ENCODE results near the gene KRTAP5-10. TPM values are rescaled to one million over a fixed set of nuclear protein-coding genes. Genes with fewer than 3 reads are reported as not detected.
"Not testable (repeated sequence)": the region's sequence is repeated elsewhere in the genome, so short reads cannot be mapped to it uniquely, and the experiment has no call there.

The KRTAP5-10 gene
- total RNA-seq, 1 donor from 2014 or later, result not detected

DNA sequence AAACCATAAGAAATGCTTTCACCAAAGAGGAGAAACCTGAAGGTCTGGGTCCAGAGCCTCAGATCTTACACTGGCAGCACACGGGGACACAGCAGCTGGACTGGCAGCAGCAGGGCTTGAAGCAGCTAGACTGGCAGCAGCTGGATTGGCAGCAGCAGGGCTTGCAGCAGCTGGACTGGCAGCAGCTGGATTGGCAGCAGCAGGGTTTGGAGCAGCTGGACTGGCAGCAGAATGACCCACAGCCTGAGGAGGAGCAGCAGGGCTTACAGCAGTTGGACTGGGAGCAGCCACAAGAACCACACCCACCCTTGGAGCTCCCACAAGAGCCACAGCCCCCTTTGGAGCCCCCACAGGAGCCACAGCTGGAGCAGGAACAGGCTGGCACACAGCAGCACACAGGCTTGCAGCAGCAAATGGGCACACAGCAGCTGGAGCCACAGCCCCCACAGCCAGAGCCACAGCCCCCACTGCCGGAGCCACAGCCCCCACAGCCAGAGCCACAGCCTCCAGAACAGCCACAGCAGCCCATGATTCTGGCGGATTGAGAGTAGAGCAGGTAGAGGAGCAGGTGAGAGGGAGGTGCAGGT, 17.0 kb downstream of the KRTAP5-10 start, which contains the start of gene KRTAP5-11:
Gene KRTAP5-11 (minus strand): TSS at position 567 of the 587 bp plus-strand sequence. CDS start 38 bp downstream, at position 529.
- Histone ChIP-seq H3F3A (ENCODE audit: low read depth) (no peaks in the 10 kb centered on the region), H2AFZ (replicated peaks) (no peak within 1 kb of the TSS), H3K9me3 (ENCODE audit: low read depth) (no peaks in the 10 kb centered on the region), H3K27ac (no peak within 1 kb of the TSS), H3K4me3 (no peak within 1 kb of the TSS), H3K79me2 (ENCODE audit: low read depth) (no peaks in the 10 kb centered on the region), H3K9ac (no peak within 1 kb of the TSS), H3K4me1 (peaks cover 4% of the 10 kb centered on the region), H3K4me2 (no peak within 1 kb of the TSS), H4K20me1 (ENCODE audit: low read depth) (no peaks in the 10 kb centered on the region), H3K27me3 (no peaks in the 10 kb centered on the region), H3K36me3 (no peaks in the 10 kb centered on the region)
- no peak for DNase-seq (ENCODE audit: low spot score)
- H3K36me3 Mint-ChIP-seq, result no peaks in the 10 kb centered on the region
- H3K27me3 Mint-ChIP-seq (ENCODE audit: insufficient read depth, low read depth), result peaks cover 4% of the 10 kb centered on the region
- H3K27ac Mint-ChIP-seq, result no peak within 1 kb of the TSS
- TF ChIP-seq, protein P1, sequence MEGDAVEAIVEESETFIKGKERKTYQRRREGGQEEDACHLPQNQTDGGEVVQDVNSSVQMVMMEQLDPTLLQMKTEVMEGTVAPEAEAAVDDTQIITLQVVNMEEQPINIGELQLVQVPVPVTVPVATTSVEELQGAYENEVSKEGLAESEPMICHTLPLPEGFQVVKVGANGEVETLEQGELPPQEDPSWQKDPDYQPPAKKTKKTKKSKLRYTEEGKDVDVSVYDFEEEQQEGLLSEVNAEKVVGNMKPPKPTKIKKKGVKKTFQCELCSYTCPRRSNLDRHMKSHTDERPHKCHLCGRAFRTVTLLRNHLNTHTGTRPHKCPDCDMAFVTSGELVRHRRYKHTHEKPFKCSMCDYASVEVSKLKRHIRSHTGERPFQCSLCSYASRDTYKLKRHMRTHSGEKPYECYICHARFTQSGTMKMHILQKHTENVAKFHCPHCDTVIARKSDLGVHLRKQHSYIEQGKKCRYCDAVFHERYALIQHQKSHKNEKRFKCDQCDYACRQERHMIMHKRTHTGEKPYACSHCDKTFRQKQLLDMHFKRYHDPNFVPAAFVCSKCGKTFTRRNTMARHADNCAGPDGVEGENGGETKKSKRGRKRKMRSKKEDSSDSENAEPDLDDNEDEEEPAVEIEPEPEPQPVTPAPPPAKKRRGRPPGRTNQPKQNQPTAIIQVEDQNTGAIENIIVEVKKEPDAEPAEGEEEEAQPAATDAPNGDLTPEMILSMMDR (IDR thresholded peaks at IDR 0.05), result no peak
- no peak for TF ChIP-seq EZH2 (IDR thresholded peaks at IDR 0.05)
- no peak for TF ChIP-seq EZH2phosphoT487 (IDR thresholded peaks at IDR 0.05)
- H3K4me3 Mint-ChIP-seq, result no peak within 1 kb of the TSS
- peaks cover 30% of the 10 kb centered on the region for H3K4me1 Mint-ChIP-seq
- H3K9me3 Mint-ChIP-seq, result no peaks in the 10 kb centered on the region

DNA sequence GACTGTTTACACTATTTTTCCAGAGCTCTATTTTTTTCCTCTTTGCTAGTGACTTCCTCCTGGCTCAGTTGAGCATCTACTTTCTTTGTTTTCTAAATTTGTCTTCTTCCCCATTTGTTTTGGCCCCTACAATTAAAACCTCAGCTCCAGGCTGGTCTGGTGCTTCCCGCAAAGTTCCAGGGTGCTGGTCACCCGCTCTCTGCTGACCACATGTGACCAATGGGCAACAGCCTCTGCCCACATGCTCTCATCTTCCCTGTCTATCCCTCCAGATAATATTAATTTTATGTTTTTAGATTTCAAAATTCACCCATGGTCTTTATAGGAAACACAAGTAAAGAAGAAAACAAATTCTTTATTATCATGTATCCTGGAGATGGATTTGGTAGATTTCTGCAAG, 17.6 kb downstream of the KRTAP5-10 start:
- H3K9ac ChIP-seq; H3K36me3 Mint-ChIP-seq; H3K79me2 ChIP-seq (ENCODE audit: low read depth); H3K36me3 ChIP-seq; H4K20me1 ChIP-seq (ENCODE audit: low read depth); H3K27ac ChIP-seq; H3K27me3 ChIP-seq; H2AFZ ChIP-seq (replicated peaks); H3K9me3 Mint-ChIP-seq; H3K4me3 ChIP-seq; DNase-seq (ENCODE audit: low spot score); H3F3A ChIP-seq (ENCODE audit: low read depth); H3K4me3 Mint-ChIP-seq; H3K4me1 ChIP-seq; H3K27ac Mint-ChIP-seq; H3K4me2 ChIP-seq; H3K27me3 Mint-ChIP-seq (ENCODE audit: insufficient read depth, low read depth); H3K9me3 ChIP-seq (ENCODE audit: low read depth): not testable (repeated sequence)
- peaks cover 30% of the 10 kb centered on the region for H3K4me1 Mint-ChIP-seq

DNA sequence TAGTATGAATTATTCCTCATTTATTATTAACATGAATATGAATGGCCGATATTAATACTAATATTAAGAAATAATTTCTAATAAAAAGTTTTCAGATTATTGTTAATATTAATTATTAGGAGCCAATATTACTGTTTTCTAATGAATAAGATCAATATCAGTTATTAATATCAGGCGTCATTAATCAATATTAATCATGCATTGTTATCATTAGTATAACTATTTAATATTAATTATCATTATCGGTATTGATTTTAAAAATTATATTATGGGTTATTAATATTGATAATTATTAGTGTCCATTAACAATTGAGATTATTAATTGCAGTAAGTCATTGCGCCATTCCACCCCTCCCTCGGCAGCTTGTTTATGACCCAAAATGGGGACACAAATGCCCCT, 20.3 kb downstream of the KRTAP5-10 start:
- H2AFZ ChIP-seq (replicated peaks); DNase-seq (ENCODE audit: low spot score); H3K4me2 ChIP-seq; H3K27ac Mint-ChIP-seq; H4K20me1 ChIP-seq (ENCODE audit: low read depth); H3K36me3 Mint-ChIP-seq; H3K27me3 Mint-ChIP-seq (ENCODE audit: insufficient read depth, low read depth); H3K9me3 ChIP-seq (ENCODE audit: low read depth); H3K4me1 ChIP-seq; H3F3A ChIP-seq (ENCODE audit: low read depth); H3K4me3 ChIP-seq; H3K9me3 Mint-ChIP-seq; H3K27ac ChIP-seq; H3K4me3 Mint-ChIP-seq; H3K79me2 ChIP-seq (ENCODE audit: low read depth); H3K36me3 ChIP-seq; H3K27me3 ChIP-seq; H3K9ac ChIP-seq: not testable (repeated sequence)
- peaks cover 19% of the 10 kb centered on the region for H3K4me1 Mint-ChIP-seq

DNA sequence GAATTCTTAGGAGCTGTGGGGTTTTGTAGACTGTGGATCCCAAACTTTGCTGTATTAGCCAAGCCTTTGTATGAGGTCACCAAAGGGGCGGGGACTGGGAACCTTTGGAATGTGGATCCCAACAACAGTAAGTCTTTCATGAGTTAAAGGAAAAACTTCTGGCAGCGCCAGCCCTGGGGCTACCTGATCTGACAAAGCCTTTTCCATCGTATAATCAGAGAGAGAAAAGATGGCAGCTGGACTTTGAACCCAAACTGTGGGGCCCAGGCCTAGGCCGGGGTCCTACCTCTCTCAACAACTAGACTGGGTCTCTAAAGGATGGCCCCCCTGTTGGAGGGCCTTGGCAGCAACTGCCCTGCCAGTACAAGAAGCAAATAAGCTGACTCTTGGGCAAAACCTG, 23.0 kb downstream of the KRTAP5-10 start:
- not testable (repeated sequence) for H3K4me2 ChIP-seq; H2AFZ ChIP-seq (replicated peaks); H3K4me1 Mint-ChIP-seq; H3K9ac ChIP-seq; H3K9me3 ChIP-seq (ENCODE audit: low read depth); H4K20me1 ChIP-seq (ENCODE audit: low read depth); H3K27me3 Mint-ChIP-seq (ENCODE audit: insufficient read depth, low read depth); DNase-seq (ENCODE audit: low spot score); H3K27me3 ChIP-seq; H3K4me3 ChIP-seq; H3K4me1 ChIP-seq; H3K4me3 Mint-ChIP-seq; H3K36me3 Mint-ChIP-seq; H3K9me3 Mint-ChIP-seq; H3K27ac ChIP-seq; H3F3A ChIP-seq (ENCODE audit: low read depth); H3K36me3 ChIP-seq; H3K27ac Mint-ChIP-seq; H3K79me2 ChIP-seq (ENCODE audit: low read depth)

DNA sequence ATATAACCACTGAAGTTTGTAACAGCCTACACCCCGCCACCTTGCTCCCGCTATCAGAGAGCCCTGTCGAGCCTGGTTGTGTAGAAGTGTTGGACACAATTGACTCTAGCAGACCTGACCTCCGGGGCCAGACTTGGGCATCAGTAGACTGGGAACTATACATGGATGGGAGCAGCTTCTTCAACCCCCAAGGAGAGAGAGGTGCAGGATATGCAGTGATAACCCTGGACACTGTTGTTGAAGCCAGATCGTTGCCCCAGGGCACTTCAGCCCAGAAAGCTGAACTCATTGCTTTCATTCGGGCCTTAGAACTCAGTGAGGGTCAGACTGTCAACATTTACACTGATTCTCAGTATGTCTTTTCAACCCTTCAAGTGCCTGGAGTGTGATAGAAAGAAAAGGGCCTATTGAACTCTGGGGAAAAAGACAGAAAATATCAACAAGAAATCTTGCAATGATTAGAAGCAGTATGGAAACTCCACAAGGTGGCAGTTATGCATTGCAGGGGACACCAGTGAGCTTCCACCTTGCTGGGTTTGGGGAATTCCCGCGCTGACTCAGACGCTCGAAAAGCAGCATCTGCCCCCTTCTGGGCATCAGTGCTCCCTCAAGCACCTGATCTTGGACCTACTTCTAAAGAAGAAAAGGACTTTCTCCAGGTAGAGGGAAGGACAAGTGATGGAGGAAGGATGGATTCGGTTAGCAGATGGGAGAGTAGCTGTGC, 23.6 kb downstream of the KRTAP5-10 start:
- not testable (repeated sequence) for H3K27ac Mint-ChIP-seq; H3K36me3 ChIP-seq; H3K9me3 ChIP-seq (ENCODE audit: low read depth); H3K4me1 Mint-ChIP-seq; H3K36me3 Mint-ChIP-seq; H3K79me2 ChIP-seq (ENCODE audit: low read depth); H3K4me3 Mint-ChIP-seq; H3K27ac ChIP-seq; H3F3A ChIP-seq (ENCODE audit: low read depth); H3K9ac ChIP-seq; H3K27me3 Mint-ChIP-seq (ENCODE audit: insufficient read depth, low read depth); H3K9me3 Mint-ChIP-seq; H3K27me3 ChIP-seq; H4K20me1 ChIP-seq (ENCODE audit: low read depth); H3K4me1 ChIP-seq; H2AFZ ChIP-seq (replicated peaks); H3K4me2 ChIP-seq; H3K4me3 ChIP-seq
- peak; percentile 30 for DNase-seq (ENCODE audit: low spot score)
- TF ChIP-seq, protein P1 (IDR thresholded peaks at IDR 0.05), result peak; percentile 41

DNA sequence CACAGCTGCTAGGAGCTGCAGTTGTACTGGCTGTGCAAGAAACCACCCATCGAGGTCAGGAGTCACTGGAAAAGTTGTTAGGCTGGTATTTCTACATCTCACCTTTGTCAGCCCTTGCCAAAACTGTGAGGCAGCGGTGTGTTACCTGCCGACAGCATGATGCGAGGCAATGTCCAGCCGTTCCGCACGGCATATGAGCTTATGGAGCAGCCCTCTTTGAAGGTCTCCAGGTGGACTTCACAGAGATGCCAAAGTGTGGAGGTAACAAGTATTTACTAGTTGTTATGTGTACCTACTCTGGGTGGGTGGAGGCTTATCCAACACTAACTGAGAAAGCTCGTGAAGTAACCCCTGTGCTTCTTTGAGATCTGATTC, 24.2 kb downstream of the KRTAP5-10 start:
- not testable (repeated sequence) for H3K36me3 ChIP-seq; H3K4me3 ChIP-seq; H3K27ac Mint-ChIP-seq; H4K20me1 ChIP-seq (ENCODE audit: low read depth); H3F3A ChIP-seq (ENCODE audit: low read depth); H3K9me3 Mint-ChIP-seq; H3K36me3 Mint-ChIP-seq; H3K4me1 Mint-ChIP-seq; H2AFZ ChIP-seq (replicated peaks); H3K79me2 ChIP-seq (ENCODE audit: low read depth); H3K4me2 ChIP-seq; H3K9me3 ChIP-seq (ENCODE audit: low read depth); H3K27me3 Mint-ChIP-seq (ENCODE audit: insufficient read depth, low read depth); H3K9ac ChIP-seq; H3K4me3 Mint-ChIP-seq; H3K27ac ChIP-seq; H3K4me1 ChIP-seq; H3K27me3 ChIP-seq; DNase-seq (ENCODE audit: low spot score)
